SKM-1 treated with dmso at 0.1 percent for 144 hours (cell line): Measurements from ENCODE around the gene AQP7.
"Not testable (repeated sequence)": the region's sequence is repeated elsewhere in the genome, so short reads cannot be mapped to it uniquely, and the experiment has no call there.

Source experiments
- DNase-seq: peaks from one replicate; lab custom pipeline; 2025; ENCODE audit not compliant: unreplicated experiment; lab: John Stamatoyannopoulos, UW

Gene AQP7

GRCh38 chr9:33399047-33399446 is 3.3 kb downstream of the AQP7 start:
- DNase-seq: not testable (repeated sequence)

- DNase-seq: not testable (repeated sequence)
Measured at GRCh38 chr9:33397801-33398200, 4.6 kb downstream of the AQP7 start.

GRCh38 chr9:33395159-33395879 is 7.0 kb downstream of the AQP7 start:
- DNase-seq: not testable (repeated sequence)

- DNase-seq: not testable (repeated sequence)
Measured at GRCh38 chr9:33393986-33394385, 8.4 kb downstream of the AQP7 start.

GRCh38 chr9:33393581-33393980 is 8.8 kb downstream of the AQP7 start:
- no peak for DNase-seq

- not testable (repeated sequence) for DNase-seq
Measured at GRCh38 chr9:33392591-33393021, 9.8 kb downstream of the AQP7 start.

GRCh38 chr9:33391111-33391771 is 11.1 kb downstream of the AQP7 start:
- DNase-seq: not testable (repeated sequence)

- DNase-seq: no peak
Measured at GRCh38 chr9:33388110-33388994, 14.0 kb downstream of the AQP7 start.

- not testable (repeated sequence) for DNase-seq
Measured at GRCh38 chr9:33386998-33387397, 15.4 kb downstream of the AQP7 start.

GRCh38 chr9:33386641-33386996 is 15.7 kb downstream of the AQP7 start:
- not testable (repeated sequence) for DNase-seq

- not testable (repeated sequence) for DNase-seq
Measured at GRCh38 chr9:33385979-33386640, 16.3 kb downstream of the AQP7 start.

GRCh38 chr9:33385536-33385935 is 16.8 kb downstream of the AQP7 start:
- not testable (repeated sequence) for DNase-seq

- DNase-seq: not testable (repeated sequence)
Measured at GRCh38 chr9:33383396-33383795, 19.0 kb downstream of the AQP7 start.

GRCh38 chr9:33382397-33382796 is 20.0 kb downstream of the AQP7 start:
- DNase-seq: not testable (repeated sequence)

GRCh38 chr9:33381231-33381791 is 21.1 kb downstream of the AQP7 start:
- DNase-seq: no peak

- no peak for DNase-seq
Measured at GRCh38 chr9:33380390-33381094, 21.8 kb downstream of the AQP7 start.

- DNase-seq: no peak
Measured at GRCh38 chr9:33379666-33380389, 22.5 kb downstream of the AQP7 start.

- no peak for DNase-seq
Measured at GRCh38 chr9:33378121-33378795, 24.1 kb downstream of the AQP7 start.
